K562 (cell line): Measurements from ENCODE around the gene LRRC71. TPM values are rescaled to one million over a fixed set of nuclear protein-coding genes. Genes with fewer than 3 reads are reported as not detected.

ENCODE experiments used
- BCL6 ChIP-seq: fragments of 250-450 bp; sonication (Bioruptor Pico); IDR thresholded peaks from 2 replicates; pipeline ENCODE4 v1.4.0; 2020
- GTF2A2 ChIP-seq: IDR thresholded peaks from 2 replicates; pipeline ENCODE4 v1.6.1; 2016; ENCODE audit warnings: mild to moderate bottlenecking, missing genetic modification characterization, missing compliant biosample characterization
- HSF4 ChIP-seq: fragments of 250-450 bp; sonication (Bioruptor Pico); IDR thresholded peaks from 2 replicates; pipeline ENCODE4 v2.1.2; 2022; ENCODE audit warnings: mild to moderate bottlenecking, moderate library complexity, borderline replicate concordance
- KAT8 ChIP-seq: fragments of 450-650 bp; IDR thresholded peaks from 2 replicates; pipeline ENCODE4 v1.6.1; 2016; ENCODE audit warnings: low read depth, mild to moderate bottlenecking
- MAFK ChIP-seq: IDR thresholded peaks from 2 replicates; pipeline ENCODE4 v1.6.1; 2011; ENCODE audit warnings: low read length, improper control_type of control experiment
- MCM7 ChIP-seq, 2 experiments: fragments of 450-650 bp; IDR thresholded peaks; 2 replicates each; pipeline ENCODE4 v1.6.1; 2016 to 2018
- MGA ChIP-seq: fragments of 450-650 bp; IDR thresholded peaks from 2 replicates; pipeline ENCODE4 v1.6.1; 2016; ENCODE audit warnings: mild to moderate bottlenecking, moderate library complexity
- MYC ChIP-seq, 2 experiments: fragments of 250-450 bp in 1 of 2; sonication (Bioruptor Pico) in 1 of 2; IDR thresholded peaks; 2 replicates each; pipeline versions ENCODE4 v1.5.1 to v1.6.1; 2012 to 2021; ENCODE audit warnings: low read depth in 2 of 2, borderline replicate concordance in 1 of 2, improper control_type of control experiment in 1 of 2, low read length in 1 of 2, mild to moderate bottlenecking in 1 of 2, moderate library complexity in 1 of 2
- RBM34 ChIP-seq: fragments of 200-400 bp; formaldehyde crosslinking; IDR thresholded peaks from 2 replicates; pipeline ENCODE4 v1.6.1; 2018; ENCODE audit warnings: low read length, borderline replicate concordance; ENCODE audit not compliant: insufficient read depth
- ZC3H11A ChIP-seq: IDR thresholded peaks from 2 replicates; pipeline ENCODE4 v1.6.1; 2012; ENCODE audit warnings: low read depth, low read length, improper control_type of control experiment
- ZEB2 ChIP-seq: fragments of 450-650 bp; IDR thresholded peaks from 2 replicates; pipeline ENCODE4 v1.6.1; 2016
- ZNF253 ChIP-seq: fragments of 250-450 bp; sonication (Bioruptor Pico); conservative IDR thresholded peaks from 2 replicates; pipeline ENCODE4 v1.6.1; 2021; ENCODE audit warnings: mild to moderate bottlenecking
- ZNF445 ChIP-seq: fragments of 250-450 bp; sonication (Bioruptor Pico); IDR thresholded peaks from 2 replicates; pipeline ENCODE4 v1.4.0; 2020; ENCODE audit warnings: low read depth, mild to moderate bottlenecking, moderate library complexity
- ZNF57 ChIP-seq: fragments of 450-650 bp; formaldehyde crosslinking; IDR thresholded peaks from 2 replicates; pipeline ENCODE4 v1.4.0; 2020; ENCODE audit warnings: mild to moderate bottlenecking, moderate library complexity
- ZNF586 ChIP-seq: fragments of 450-650 bp; formaldehyde crosslinking; conservative IDR thresholded peaks from 2 replicates; pipeline ENCODE4 v1.4.0; 2020; ENCODE audit warnings: mild to moderate bottlenecking, moderate library complexity
- ZNF764 ChIP-seq: fragments of 250-450 bp; sonication (Bioruptor Pico); IDR thresholded peaks from 2 replicates; pipeline ENCODE4 v1.4.0; 2020; ENCODE audit warnings: low read depth, mild to moderate bottlenecking, moderate library complexity
- polyA plus RNA-seq, 8 experiments: library from polyadenylated mRNA; depleted of rRNA in 4 of 8; stranded (reverse) in 5 of 8; unstranded in 3 of 8; fragments of >200 nt; fragmentation: Nextera tagmentation in 2 of 8; fragmentation: Illumina TruSeq in 1 of 8; extraction: Ambion mirVana in 2 of 8; extraction: Trizol in 1 of 8; gene quantifications; 2 replicates each; pipeline versions ENCODE4 v1.2.1 to v1.2.3, GENCODE V29; 2011 to 2014; ENCODE audit warnings: inconsistent platforms in 1 of 8, missing spikeins in 1 of 8
- total RNA-seq, 7 experiments: library from RNA; depleted of rRNA in 6 of 7; stranded (reverse); fragments of >200 nt in 6 of 7; fragmentation: Illumina TruSeq in 2 of 7; extraction: Trizol in 2 of 7; gene quantifications; 2 replicates each; pipeline versions ENCODE4 v1.2.1 to v1.2.3, GENCODE V29; 2011 to 2021; ENCODE audit warnings: low replicate concordance in 1 of 7
- TF ChIP-seq, protein P1 (sequence below): fragments of 250-450 bp; sonication (Bioruptor Pico); IDR thresholded peaks from 2 replicates; pipeline ENCODE4 v1.5.0; 2020; ENCODE audit warnings: mild to moderate bottlenecking, borderline replicate concordance

The LRRC71 gene
- total and polyA plus RNA-seq, 9 of the 15 experiments (the other 6 are each of a cell fraction or from before 2014, with no cell fraction given) = 0.06 to 1.2 (median 0.51) TPM; not detected in 1

DNA sequence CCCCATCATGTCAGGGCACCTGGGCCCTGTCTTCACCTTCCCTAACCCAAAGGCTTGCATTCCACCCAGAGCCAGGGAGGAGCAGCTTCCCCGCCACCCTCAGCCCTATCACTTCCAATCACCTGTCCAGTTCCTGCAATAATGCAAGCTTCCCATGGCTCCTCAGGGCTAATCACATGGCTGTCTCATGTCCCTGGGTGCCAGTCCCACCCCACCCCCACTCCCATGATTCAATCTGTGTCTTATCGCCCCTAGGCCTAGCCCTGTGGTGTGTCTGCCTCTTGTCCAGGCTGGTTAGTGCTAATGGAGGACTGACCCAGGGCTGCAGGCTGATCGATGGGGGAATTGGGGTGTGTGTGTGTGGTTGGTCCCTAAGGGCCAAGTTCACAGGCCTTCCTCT is 37.9 kb upstream of the LRRC71 start (continued):
- TF ChIP-seq MGA (peak; percentile 56), ZC3H11A (no peak), ZNF57 (CRISPR knock-in tag) (no peak), KAT8 (no peak), BCL6 (no peak), ZNF586 (CRISPR knock-in tag) (no peak), HSF4 (CRISPR knock-in tag) (no peak), ZNF253 (CRISPR knock-in tag) (no peak), ZNF764 (CRISPR knock-in tag) (no peak), ZEB2 (no peak), ZNF445 (CRISPR knock-in tag) (no peak), GTF2A2 (tag) (no peak), MCM7 (IDR thresholded peaks at IDR 0.05) (no peak), MYC (IDR thresholded peaks at IDR 0.05; ENCODE audit: low read depth, low read length) (peak; percentile 80), MYC (CRISPR knock-in tag; IDR thresholded peaks at IDR 0.05; ENCODE audit: borderline replicate concordance, low read depth) (no peak), RBM34 (no peak), MAFK (no peak)
- TF ChIP-seq, protein P1, sequence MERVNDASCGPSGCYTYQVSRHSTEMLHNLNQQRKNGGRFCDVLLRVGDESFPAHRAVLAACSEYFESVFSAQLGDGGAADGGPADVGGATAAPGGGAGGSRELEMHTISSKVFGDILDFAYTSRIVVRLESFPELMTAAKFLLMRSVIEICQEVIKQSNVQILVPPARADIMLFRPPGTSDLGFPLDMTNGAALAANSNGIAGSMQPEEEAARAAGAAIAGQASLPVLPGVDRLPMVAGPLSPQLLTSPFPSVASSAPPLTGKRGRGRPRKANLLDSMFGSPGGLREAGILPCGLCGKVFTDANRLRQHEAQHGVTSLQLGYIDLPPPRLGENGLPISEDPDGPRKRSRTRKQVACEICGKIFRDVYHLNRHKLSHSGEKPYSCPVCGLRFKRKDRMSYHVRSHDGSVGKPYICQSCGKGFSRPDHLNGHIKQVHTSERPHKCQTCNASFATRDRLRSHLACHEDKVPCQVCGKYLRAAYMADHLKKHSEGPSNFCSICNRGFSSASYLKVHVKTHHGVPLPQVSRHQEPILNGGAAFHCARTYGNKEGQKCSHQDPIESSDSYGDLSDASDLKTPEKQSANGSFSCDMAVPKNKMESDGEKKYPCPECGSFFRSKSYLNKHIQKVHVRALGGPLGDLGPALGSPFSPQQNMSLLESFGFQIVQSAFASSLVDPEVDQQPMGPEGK (CRISPR knock-in tag) = no peak
